Measurements from ENCODE around the gene WDR46.

DNA sequence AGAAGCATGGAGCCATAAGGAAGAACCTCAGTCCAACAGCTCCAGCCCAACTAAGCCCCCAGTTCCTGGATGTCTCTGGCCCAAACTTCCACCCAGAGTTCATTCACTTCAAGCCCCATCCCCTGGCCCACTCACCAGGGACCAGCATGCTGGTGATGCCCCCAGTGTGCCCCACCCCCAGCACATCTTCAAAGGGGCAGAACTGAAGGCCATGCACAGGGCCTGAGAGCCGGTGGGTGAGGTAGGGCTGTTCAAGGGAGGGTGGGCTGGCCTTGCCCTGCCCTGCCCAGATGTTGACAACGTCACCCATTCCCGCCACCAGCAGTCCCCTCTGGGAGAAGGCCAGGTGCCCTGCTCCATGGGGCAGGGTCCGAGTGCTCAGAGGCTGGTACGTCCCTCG lies 8.5 kb downstream of the WDR46 start:
- TF ChIP-seq POLR2A (IDR thresholded peaks at IDR 0.05; ENCODE audit: low read depth, low read length) (no peak), POLR2AphosphoS5 (IDR thresholded peaks at IDR 0.05; ENCODE audit: low read depth, low read length) (no peak)
